Suppressor macrophage treated with lipopolysaccharide for 1 hour (primary cell): ENCODE data around the gene KLHDC4.

Source experiments
- DNase-seq, 3 donors: peaks; one replicate each; pipeline ENCODE4 v3.0.0-alpha.2; 2020 to 2022

Gene KLHDC4

GRCh38 chr16:87715231-87715630, 50.6 kb downstream of the KLHDC4 start:
- DNase-seq = no peak

GRCh38 chr16:87713451-87714229, 52.1 kb downstream of the KLHDC4 start:
- DNase-seq = peak; percentile 24 to 32 (median 25)

GRCh38 chr16:87712184-87712762, 53.5 kb downstream of the KLHDC4 start:
- no peak for DNase-seq

GRCh38 chr16:87710887-87711286, 54.9 kb downstream of the KLHDC4 start:
- DNase-seq = no peak

GRCh38 chr16:87709677-87710076, 56.1 kb downstream of the KLHDC4 start:
- DNase-seq = no peak

- no peak for DNase-seq
Measured at GRCh38 chr16:87708881-87709638, 56.7 kb downstream of the KLHDC4 start.

GRCh38 chr16:87707714-87708580, 57.8 kb downstream of the KLHDC4 start:
- no peak for DNase-seq

- DNase-seq = no peak
Measured at GRCh38 chr16:87707097-87707496, 58.7 kb downstream of the KLHDC4 start.

- DNase-seq = no peak
Measured at GRCh38 chr16:87706278-87707000, 59.3 kb downstream of the KLHDC4 start.

- DNase-seq = no peak
Measured at GRCh38 chr16:87705771-87706277, 60.0 kb downstream of the KLHDC4 start.

GRCh38 chr16:87704754-87705353, 60.9 kb downstream of the KLHDC4 start:
- no peak for DNase-seq

- DNase-seq = no peak
Measured at GRCh38 chr16:87703835-87704375, 61.9 kb downstream of the KLHDC4 start.

GRCh38 chr16:87703071-87703470, 62.7 kb downstream of the KLHDC4 start:
- DNase-seq = no peak

- DNase-seq = peak; percentile 41 to 74 (median 52)
Measured at GRCh38 chr16:87702325-87702811, 63.4 kb downstream of the KLHDC4 start.

GRCh38 chr16:87701505-87701921, 64.3 kb downstream of the KLHDC4 start:
- no peak for DNase-seq

- DNase-seq = no peak
Measured at GRCh38 chr16:87701078-87701460, 64.7 kb downstream of the KLHDC4 start.

GRCh38 chr16:87700406-87701077, 65.2 kb downstream of the KLHDC4 start:
- no peak for DNase-seq

- no peak for DNase-seq
Measured at GRCh38 chr16:87698676-87699199, 67.0 kb downstream of the KLHDC4 start.

GRCh38 chr16:87698241-87698640, 67.5 kb downstream of the KLHDC4 start:
- DNase-seq = no peak

GRCh38 chr16:87697792-87698191, 68.0 kb downstream of the KLHDC4 start:
- DNase-seq = no peak
